Activated T-cell treated with anti-CD3 and anti-CD28 coated beads, Interleukin-2, amount 50 U/mL, for 72 hours (primary cell): Measurements from ENCODE around the gene MYO1G. TPM values are rescaled to one million over a fixed set of nuclear protein-coding genes. Genes with fewer than 3 reads are reported as not detected.

Source experiments
- ATAC-seq, 2 donors: fragments of 150-1000 bp; cut with Tn5 transposase; replicated peaks in 1 of 2; 2 replicates each; pipeline ENCODE4 v1.10.0; 2021; ENCODE audit warnings: moderate library complexity in 2 of 2, mild to moderate bottlenecking in 1 of 2
- DNase-seq, 2 donors: peaks; one replicate each; pipeline ENCODE4 v3.0.0; 2021 to 2022; ENCODE audit warnings: mixed read lengths in 1 of 2
- H3K27ac Mint-ChIP-seq: one replicate; pipeline ENCODE4 v1.8.0; 2022; ENCODE audit warnings: mild to moderate bottlenecking, moderate library complexity, mixed read lengths
- H3K27me3 Mint-ChIP-seq: one replicate; pipeline ENCODE4 v1.8.0; 2022; ENCODE audit warnings: low read depth, mixed read lengths
- H3K36me3 Mint-ChIP-seq, 2 donors: one replicate each; pipeline ENCODE4 v1.8.0; 2022; ENCODE audit warnings: mixed read lengths in 2 of 2, mild to moderate bottlenecking in 1 of 2; ENCODE audit not compliant: insufficient read depth in 2 of 2
- H3K4me1 Mint-ChIP-seq: one replicate; pipeline ENCODE4 v1.8.0; 2022; ENCODE audit warnings: low read depth, mixed read lengths
- H3K4me3 Mint-ChIP-seq, 2 donors: one replicate each; pipeline ENCODE4 v1.8.0; 2022; ENCODE audit warnings: mild to moderate bottlenecking in 2 of 2, mixed read lengths in 2 of 2, moderate library complexity in 2 of 2
- H3K9me3 Mint-ChIP-seq, 2 donors: one replicate each; pipeline ENCODE4 v1.8.0; 2022; ENCODE audit warnings: mixed read lengths in 2 of 2
- total RNA-seq, 2 donors: library from RNA; stranded (reverse); gene quantifications; one replicate each; pipeline ENCODE4 v1.2.3, GENCODE V29; 2022

The MYO1G gene
- total RNA-seq, 2 donors from 2014 or later = 595 to 606 TPM

GRCh38 chr7:45007571-45008328, 28.9 kb upstream of the MYO1G start:
- no peaks in the 10 kb centered on the region for H3K9me3 Mint-ChIP-seq
- H3K4me1 Mint-ChIP-seq = peaks cover 76% of the 10 kb centered on the region
- H3K27me3 Mint-ChIP-seq = no peaks in the 10 kb centered on the region
- H3K27ac Mint-ChIP-seq = peak overlapping the region; percentile 83
- DNase-seq (no peak), ATAC-seq (peak; percentile 42 to 65)
- H3K4me3 Mint-ChIP-seq = no peak overlapping the region
- peaks cover 3 to 25% of the 10 kb centered on the region in 2 donors for H3K36me3 Mint-ChIP-seq

- Mint-ChIP-seq H3K27ac (peak overlapping the region; percentile 29), H3K4me3 (no peak overlapping the region)
Measured at GRCh38 chr7:45007106-45007505, 28.3 kb upstream of the MYO1G start.

GRCh38 chr7:45003789-45004188, 25.0 kb upstream of the MYO1G start:
- Mint-ChIP-seq H3K9me3 (no peaks in the 10 kb centered on the region), H3K27ac (peak overlapping the region; percentile 76), H3K4me3 (no peak overlapping the region), H3K36me3 (peaks cover 7 to 17% of the 10 kb centered on the region in 2 donors), H3K4me1 (peaks cover 73% of the 10 kb centered on the region), H3K27me3 (no peaks in the 10 kb centered on the region)
- DNase-seq = no peak
- no peak for ATAC-seq

More at GRCh38 chr7:45007106-45007505, 28.3 kb upstream of the MYO1G start:
- H3K4me1 Mint-ChIP-seq = peaks cover 75% of the 10 kb centered on the region
- H3K27me3 Mint-ChIP-seq = no peaks in the 10 kb centered on the region
- DNase-seq = no peak
- peaks cover 0 to 20% of the 10 kb centered on the region in 2 donors for H3K36me3 Mint-ChIP-seq
- no peaks in the 10 kb centered on the region for H3K9me3 Mint-ChIP-seq
- ATAC-seq = peak in 1 of 2 donors; percentile 17

- H3K4me3 Mint-ChIP-seq = peak overlapping the region; percentile 86 to 90
- DNase-seq (no peak), ATAC-seq (no peak)
- no peaks in the 10 kb centered on the region for H3K9me3 Mint-ChIP-seq
- H3K36me3 Mint-ChIP-seq = peaks cover 7 to 14% of the 10 kb centered on the region in 2 donors
- H3K27me3 Mint-ChIP-seq = no peaks in the 10 kb centered on the region
- peak overlapping the region; percentile 89 for H3K27ac Mint-ChIP-seq
- peaks cover 61% of the 10 kb centered on the region for H3K4me1 Mint-ChIP-seq
Measured at GRCh38 chr7:45001826-45002225, 23.0 kb upstream of the MYO1G start.

GRCh38 chr7:45001138-45001694, 22.4 kb upstream of the MYO1G start:
- H3K27me3 Mint-ChIP-seq = no peaks in the 10 kb centered on the region
- H3K9me3 Mint-ChIP-seq = no peaks in the 10 kb centered on the region
- peaks cover 61% of the 10 kb centered on the region for H3K4me1 Mint-ChIP-seq
- H3K36me3 Mint-ChIP-seq = peaks cover 7 to 14% of the 10 kb centered on the region in 2 donors
- ATAC-seq (peak; percentile 26 to 35), DNase-seq (peak; percentile 63 to 70)
- peak overlapping the region; percentile 89 for H3K27ac Mint-ChIP-seq
- H3K4me3 Mint-ChIP-seq = peak overlapping the region; percentile 86 to 90

GRCh38 chr7:45000093-45001032, 21.5 kb upstream of the MYO1G start, which contains the start of gene CCM2:
Gene CCM2, plus strand, starts transcription at chr7:45000201. Its CDS starts 133 bp downstream, at chr7:45000334.
- ATAC-seq (peak in 1 of 2 donors; percentile 12), DNase-seq (peak in 1 of 2 donors; percentile 56)
- peaks cover 61% of the 10 kb centered on the region for H3K4me1 Mint-ChIP-seq
- H3K4me3 Mint-ChIP-seq = peak within 1 kb of the TSS; percentile 86 to 90
- H3K27me3 Mint-ChIP-seq = no peaks in the 10 kb centered on the region
- H3K9me3 Mint-ChIP-seq = no peaks in the 10 kb centered on the region
- peaks cover 7 to 12% of the 10 kb centered on the region in 2 donors for H3K36me3 Mint-ChIP-seq
- H3K27ac Mint-ChIP-seq = peak within 1 kb of the TSS; percentile 89

GRCh38 chr7:44999245-45000092, 20.7 kb upstream of the MYO1G start:
- ATAC-seq = peak; percentile 91 to 92
- DNase-seq = peak; percentile 100
- Mint-ChIP-seq H3K27ac (peak overlapping the region; percentile 45), H3K36me3 (peaks cover 7 to 9% of the 10 kb centered on the region in 2 donors), H3K4me3 (peak overlapping the region; percentile 70 to 86), H3K27me3 (no peaks in the 10 kb centered on the region), H3K9me3 (no peaks in the 10 kb centered on the region), H3K4me1 (peaks cover 61% of the 10 kb centered on the region)

- H3K4me1 Mint-ChIP-seq = peaks cover 57% of the 10 kb centered on the region
Measured at GRCh38 chr7:44998153-44998871, 19.5 kb upstream of the MYO1G start.

GRCh38 chr7:44995555-44996493, 17.0 kb upstream of the MYO1G start:
- ATAC-seq (no peak), DNase-seq (no peak)
- Mint-ChIP-seq H3K36me3 (no peaks in the 10 kb centered on the region), H3K4me3 (peak overlapping the region; percentile 75 to 88), H3K27me3 (no peaks in the 10 kb centered on the region), H3K9me3 (no peaks in the 10 kb centered on the region), H3K27ac (peak overlapping the region; percentile 96), H3K4me1 (peaks cover 44% of the 10 kb centered on the region)

More at GRCh38 chr7:44998153-44998871, 19.5 kb upstream of the MYO1G start:
- peaks cover 7% of the 10 kb centered on the region in 2 donors for H3K36me3 Mint-ChIP-seq
- ATAC-seq (no peak), DNase-seq (no peak)
- no peaks in the 10 kb centered on the region for H3K27me3 Mint-ChIP-seq
- H3K9me3 Mint-ChIP-seq = no peaks in the 10 kb centered on the region
- peak overlapping the region; percentile 70 to 86 for H3K4me3 Mint-ChIP-seq
- H3K27ac Mint-ChIP-seq = peak overlapping the region; percentile 14

GRCh38 chr7:44994877-44995554, 16.2 kb upstream of the MYO1G start:
- Mint-ChIP-seq H3K27me3 (no peaks in the 10 kb centered on the region), H3K27ac (peak overlapping the region; percentile 96), H3K36me3 (no peaks in the 10 kb centered on the region), H3K4me3 (peak overlapping the region; percentile 75 to 88), H3K9me3 (no peaks in the 10 kb centered on the region), H3K4me1 (peaks cover 51% of the 10 kb centered on the region)
- DNase-seq = no peak
- no peak for ATAC-seq
